ENCODE results near the gene APOL5. TPM values are rescaled to one million over a fixed set of nuclear protein-coding genes. Genes with fewer than 3 reads are reported as not detected.

The APOL5 gene
- total RNA-seq, 2 donors from 2014 or later, result not detected

DNA sequence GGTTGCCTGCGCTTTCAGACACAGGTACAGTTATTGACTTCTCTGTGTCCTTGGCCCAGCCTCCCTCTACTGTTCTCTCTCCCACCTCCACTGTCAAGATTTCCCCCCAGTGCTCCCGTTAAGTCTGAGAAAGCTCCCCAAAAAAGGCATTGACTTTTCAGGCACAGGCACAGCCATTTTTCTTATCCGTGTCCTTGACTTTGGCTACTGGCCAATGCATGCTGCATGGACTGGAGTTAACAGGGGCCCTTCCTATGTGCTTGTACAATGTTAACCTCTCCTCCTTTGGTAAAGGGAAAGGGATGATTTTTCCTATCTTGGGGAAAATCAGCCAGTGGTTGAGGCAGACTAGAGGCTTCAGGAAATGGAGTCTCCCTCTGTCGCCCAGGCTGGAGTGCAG, 4.3 kb downstream of the APOL5 start:
- no peak overlapping the region for H3K4me3 ChIP-seq
- TF ChIP-seq, protein P1, sequence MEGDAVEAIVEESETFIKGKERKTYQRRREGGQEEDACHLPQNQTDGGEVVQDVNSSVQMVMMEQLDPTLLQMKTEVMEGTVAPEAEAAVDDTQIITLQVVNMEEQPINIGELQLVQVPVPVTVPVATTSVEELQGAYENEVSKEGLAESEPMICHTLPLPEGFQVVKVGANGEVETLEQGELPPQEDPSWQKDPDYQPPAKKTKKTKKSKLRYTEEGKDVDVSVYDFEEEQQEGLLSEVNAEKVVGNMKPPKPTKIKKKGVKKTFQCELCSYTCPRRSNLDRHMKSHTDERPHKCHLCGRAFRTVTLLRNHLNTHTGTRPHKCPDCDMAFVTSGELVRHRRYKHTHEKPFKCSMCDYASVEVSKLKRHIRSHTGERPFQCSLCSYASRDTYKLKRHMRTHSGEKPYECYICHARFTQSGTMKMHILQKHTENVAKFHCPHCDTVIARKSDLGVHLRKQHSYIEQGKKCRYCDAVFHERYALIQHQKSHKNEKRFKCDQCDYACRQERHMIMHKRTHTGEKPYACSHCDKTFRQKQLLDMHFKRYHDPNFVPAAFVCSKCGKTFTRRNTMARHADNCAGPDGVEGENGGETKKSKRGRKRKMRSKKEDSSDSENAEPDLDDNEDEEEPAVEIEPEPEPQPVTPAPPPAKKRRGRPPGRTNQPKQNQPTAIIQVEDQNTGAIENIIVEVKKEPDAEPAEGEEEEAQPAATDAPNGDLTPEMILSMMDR (IDR thresholded peaks at IDR 0.05), result no peak
- TF ChIP-seq POLR2A (IDR thresholded peaks at IDR 0.05), result no peak
- no peaks in the 10 kb centered on the region for H3K27me3 ChIP-seq
- H3K27ac ChIP-seq, result no peak overlapping the region
- no peaks in the 10 kb centered on the region for H3K4me1 ChIP-seq
- no peaks in the 10 kb centered on the region for H3K9me3 ChIP-seq
- no peak for ATAC-seq
- H3K36me3 ChIP-seq (replicated peaks in 1 of 2; ENCODE audit: insufficient read depth in 1 of 2, low read depth in 2 of 2), result no peaks in the 10 kb centered on the region
- no peak for DNase-seq
- intact Hi-C loops (cut with DNase I), result no loop called here
- WGBS, 2 donors, result 56 to 60% methylated on average over 4 of the region's 4 CpGs

DNA sequence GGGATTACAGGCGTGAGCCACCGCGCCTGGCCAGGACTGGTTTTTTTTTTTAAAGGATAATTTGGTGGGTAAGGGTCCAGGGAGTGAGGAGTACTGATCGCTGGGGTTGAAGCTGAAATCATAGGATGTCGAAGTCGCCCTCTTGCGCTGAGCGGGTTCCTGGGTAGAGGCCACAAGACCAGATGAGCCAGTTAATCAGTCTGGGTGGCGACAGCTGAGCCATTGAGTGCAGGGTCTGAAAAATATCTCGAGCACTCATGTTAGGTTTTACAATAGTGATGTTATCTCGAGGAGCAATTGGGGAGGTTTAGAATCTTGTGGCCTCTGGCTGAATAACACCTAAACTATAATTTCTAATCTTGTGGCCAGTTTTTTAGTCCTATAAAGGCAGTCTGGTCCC, 7.8 kb downstream of the APOL5 start:
- TF ChIP-seq, protein P1 (IDR thresholded peaks at IDR 0.05), result no peak
- intact Hi-C loops (cut with DNase I), result no loop called here
- H3K4me1 ChIP-seq, result peaks cover 9% of the 10 kb centered on the region
- 82 to 88% methylated on average over 11 of the region's 11 CpGs for WGBS, 2 donors
- no peak for DNase-seq
- no peak overlapping the region for H3K27ac ChIP-seq
- H3K4me3 ChIP-seq, result no peak overlapping the region
- H3K36me3 ChIP-seq (replicated peaks in 1 of 2; ENCODE audit: insufficient read depth in 1 of 2, low read depth in 2 of 2), result no peaks in the 10 kb centered on the region
- H3K27me3 ChIP-seq, result no peaks in the 10 kb centered on the region
- ATAC-seq, result no peak
- no peaks in the 10 kb centered on the region for H3K9me3 ChIP-seq

DNA sequence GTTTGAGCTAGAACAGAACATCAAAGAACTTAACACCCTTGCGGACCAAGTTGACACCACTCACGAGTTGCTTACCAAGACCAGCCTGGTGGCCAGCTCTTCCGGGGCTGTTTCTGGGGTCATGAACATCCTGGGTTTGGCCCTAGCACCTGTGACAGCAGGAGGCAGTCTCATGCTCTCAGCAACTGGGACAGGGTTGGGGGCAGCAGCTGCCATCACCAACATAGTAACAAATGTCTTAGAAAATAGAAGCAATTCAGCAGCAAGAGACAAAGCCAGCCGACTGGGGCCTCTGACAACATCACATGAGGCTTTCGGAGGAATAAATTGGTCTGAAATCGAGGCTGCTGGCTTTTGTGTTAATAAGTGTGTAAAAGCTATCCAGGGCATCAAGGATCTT, 8.7 kb downstream of the APOL5 start:
- no peak for DNase-seq
- no peak for TF ChIP-seq POLR2A (IDR thresholded peaks at IDR 0.05)
- TF ChIP-seq, protein P1 (IDR thresholded peaks at IDR 0.05), result no peak
- intact Hi-C loops (cut with DNase I), result no loop called here
- H3K4me1 ChIP-seq, result peaks cover 9% of the 10 kb centered on the region
- WGBS, 2 donors, result 80 to 91% methylated on average over 6 of the region's 6 CpGs
- H3K4me3 ChIP-seq, result no peak overlapping the region
- H3K36me3 ChIP-seq (replicated peaks in 1 of 2; ENCODE audit: insufficient read depth in 1 of 2, low read depth in 2 of 2), result no peaks in the 10 kb centered on the region
- no peaks in the 10 kb centered on the region for H3K27me3 ChIP-seq
- no peak overlapping the region for H3K27ac ChIP-seq
- no peaks in the 10 kb centered on the region for H3K9me3 ChIP-seq
- ATAC-seq, result no peak

DNA sequence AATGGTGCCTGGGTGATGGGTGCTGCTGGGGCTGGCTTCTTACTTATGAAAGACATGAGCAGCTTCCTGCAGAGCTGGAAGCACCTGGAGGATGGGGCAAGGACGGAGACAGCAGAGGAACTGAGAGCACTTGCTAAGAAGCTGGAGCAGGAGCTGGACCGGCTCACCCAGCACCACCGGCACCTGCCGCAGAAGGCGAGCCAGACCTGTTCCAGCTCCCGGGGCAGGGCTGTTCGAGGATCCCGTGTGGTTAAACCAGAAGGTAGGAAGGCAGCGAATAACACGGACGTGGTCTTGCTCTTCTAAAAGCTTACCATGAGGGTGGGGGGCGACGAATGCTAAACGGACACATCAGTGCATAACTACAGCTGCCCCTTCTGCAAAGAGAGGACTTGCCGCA, 9.3 kb downstream of the APOL5 start:
- TF ChIP-seq POLR2A (IDR thresholded peaks at IDR 0.05), result no peak
- TF ChIP-seq, protein P1 (IDR thresholded peaks at IDR 0.05), result no peak
- 77 to 81% methylated on average over 14 to 15 of the region's 15 CpGs for WGBS, 2 donors
- Histone ChIP-seq H3K9me3 (no peaks in the 10 kb centered on the region), H3K36me3 (replicated peaks in 1 of 2; ENCODE audit: insufficient read depth in 1 of 2, low read depth in 2 of 2) (no peaks in the 10 kb centered on the region), H3K4me1 (peaks cover 9% of the 10 kb centered on the region), H3K27me3 (no peaks in the 10 kb centered on the region), H3K27ac (no peak overlapping the region), H3K4me3 (no peak overlapping the region)
- DNase-seq (no peak), ATAC-seq (no peak)
- intact Hi-C loops (cut with DNase I), result no loop called here

DNA sequence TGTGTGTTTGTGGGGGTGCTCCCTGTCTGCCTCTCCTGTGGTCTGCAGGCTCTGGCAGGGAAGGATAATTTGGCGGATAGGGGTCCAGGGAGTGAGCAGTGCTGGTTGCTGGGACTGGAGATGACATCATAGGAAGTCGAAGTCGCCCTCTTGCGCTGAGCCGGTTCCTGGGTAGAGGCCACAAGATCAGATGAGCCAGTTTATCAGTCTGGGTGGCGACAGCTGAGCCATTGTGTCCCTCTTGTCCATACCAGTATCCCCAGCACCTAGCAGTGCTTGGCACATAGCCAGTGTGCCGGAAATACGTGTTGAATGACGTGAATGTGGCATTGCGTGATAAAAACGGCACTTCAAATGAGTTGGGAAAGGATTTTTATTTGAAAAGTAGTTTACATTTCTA, 9.8 kb downstream of the APOL5 start:
- ATAC-seq, result no peak
- H3K9me3 ChIP-seq, result no peaks in the 10 kb centered on the region
- no peak overlapping the region for H3K4me3 ChIP-seq
- no peak for DNase-seq
- H3K36me3 ChIP-seq (replicated peaks in 1 of 2; ENCODE audit: insufficient read depth in 1 of 2, low read depth in 2 of 2), result no peaks in the 10 kb centered on the region
- H3K27ac ChIP-seq, result no peak overlapping the region
- no peak for TF ChIP-seq POLR2A (IDR thresholded peaks at IDR 0.05)
- TF ChIP-seq, protein P1 (IDR thresholded peaks at IDR 0.05), result no peak
- WGBS, 2 donors, result 71 to 83% methylated on average over 10 to 11 of the region's 11 CpGs
- H3K27me3 ChIP-seq, result no peaks in the 10 kb centered on the region
- H3K4me1 ChIP-seq, result peaks cover 9% of the 10 kb centered on the region
- intact Hi-C loops (cut with DNase I), result no loop called here

Measured in body of pancreas (tissue), 4 donors.